GM19351 (cell line): Measurements from ENCODE around the gene C6orf132.

Experiments
- ATAC-seq: cut with Tn5 transposase; IDR thresholded peaks from one replicate; pipeline ENCODE4 v1.9.1; 2021; ENCODE audit warnings: mild to moderate bottlenecking, moderate library complexity; ENCODE audit not compliant: unreplicated experiment

C6orf132 gene

DNA sequence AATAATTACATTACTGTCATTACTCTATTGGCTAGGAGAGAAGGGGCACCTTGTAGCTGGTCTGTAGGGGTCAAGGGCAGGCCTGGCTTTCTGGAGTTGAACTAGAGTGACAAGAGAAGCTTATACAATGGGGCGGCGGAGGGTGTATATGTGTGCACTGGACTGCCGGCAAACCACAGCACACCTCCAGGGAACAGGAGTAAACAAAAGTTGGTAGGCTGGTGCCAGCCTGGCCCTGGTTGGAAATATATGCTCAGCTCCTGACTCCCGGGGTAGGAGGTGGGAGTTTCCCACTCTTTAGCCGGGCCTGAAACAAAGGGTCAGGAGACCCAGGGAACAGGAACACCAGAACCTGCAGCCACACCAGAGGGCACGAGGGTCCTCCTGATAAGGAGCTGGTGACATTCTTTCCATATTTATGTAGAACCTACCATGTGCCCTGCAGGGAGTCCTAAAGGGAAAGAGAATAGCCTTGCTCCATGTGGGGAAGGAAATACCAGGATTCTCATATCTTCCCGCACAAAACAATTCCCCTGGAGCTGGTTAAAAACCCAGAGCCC is 5.1 kb downstream of the C6orf132 start:
- ATAC-seq = no peak

- no peak for ATAC-seq
These were observed 5.8 kb downstream of the C6orf132 start for GRCh38 chr6:42136508-42137193.

GRCh38 chr6:42135722-42136121 is 6.7 kb downstream of the C6orf132 start:
- ATAC-seq = no peak

DNA sequence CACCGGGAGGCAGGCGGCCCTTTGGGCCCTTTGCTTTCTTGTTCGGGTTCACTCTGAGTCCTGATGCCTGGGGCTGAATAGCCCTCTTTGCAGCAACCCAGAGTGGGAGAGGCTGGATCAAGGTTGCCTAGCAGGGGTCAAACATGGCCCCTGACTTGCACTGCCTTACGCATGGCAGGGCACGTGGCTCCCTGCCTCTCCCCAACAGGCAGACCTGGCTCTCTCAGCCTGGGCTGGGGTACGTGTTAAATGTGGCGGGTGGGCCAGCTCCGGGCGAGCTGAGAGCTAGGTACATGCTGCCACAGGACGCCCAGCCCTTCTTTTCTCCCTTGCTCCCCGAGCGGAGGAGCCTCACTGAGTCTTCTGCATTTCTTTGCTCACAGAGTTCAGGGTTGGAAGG is 7.3 kb downstream of the C6orf132 start:
- no peak for ATAC-seq

DNA sequence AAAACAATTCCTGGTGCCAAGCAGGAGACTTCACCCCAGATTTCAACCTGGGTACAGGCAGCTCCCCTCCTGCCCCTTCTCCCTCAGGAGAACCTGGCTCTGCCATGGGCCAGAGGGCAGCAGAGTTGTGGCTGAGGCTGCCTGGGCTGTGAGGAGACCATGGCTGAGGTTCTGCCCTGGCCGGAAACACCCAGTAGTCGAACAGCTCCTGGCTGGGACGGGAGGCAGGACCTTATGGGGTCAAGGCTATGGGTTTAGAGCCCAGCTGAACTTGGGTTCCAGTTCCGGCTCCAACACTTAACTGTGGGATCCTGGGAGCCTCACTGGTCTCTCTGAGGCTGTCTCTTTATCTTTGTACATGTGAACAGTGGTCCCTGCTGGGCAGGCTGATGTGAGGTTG is 8.5 kb downstream of the C6orf132 start:
- ATAC-seq = no peak

DNA sequence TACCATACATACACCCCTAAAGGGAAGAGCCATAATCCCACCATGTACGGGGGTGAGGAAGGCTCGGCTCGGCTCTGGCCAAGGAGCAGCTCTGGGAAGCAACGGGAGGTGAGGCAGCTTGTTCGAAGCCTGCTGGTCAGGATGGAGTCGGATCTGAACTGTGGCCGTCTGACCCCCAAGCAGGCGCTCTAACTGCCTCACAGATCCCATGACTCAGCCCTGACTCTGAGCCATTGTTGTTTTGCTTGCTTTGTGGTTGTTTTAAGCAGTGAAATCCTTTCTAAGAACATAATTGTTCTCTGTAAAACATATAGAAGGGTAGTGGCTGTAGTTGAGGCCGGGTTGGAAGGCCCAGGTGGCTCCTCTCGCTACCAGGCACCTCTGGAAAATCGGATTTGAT is 10.9 kb downstream of the C6orf132 start:
- ATAC-seq = no peak

GRCh38 chr6:42129360-42129676 is 13.1 kb downstream of the C6orf132 start:
- ATAC-seq = no peak

GRCh38 chr6:42128460-42129359 is 13.7 kb downstream of the C6orf132 start:
- ATAC-seq = no peak

- no peak for ATAC-seq
These were observed 16.8 kb downstream of the C6orf132 start for GRCh38 chr6:42125663-42126062.

- ATAC-seq = no peak
These were observed 17.2 kb downstream of the C6orf132 start for GRCh38 chr6:42125231-42125630.

GRCh38 chr6:42124223-42124836 is 18.1 kb downstream of the C6orf132 start:
- no peak for ATAC-seq

GRCh38 chr6:42123379-42124103 is 18.9 kb downstream of the C6orf132 start:
- ATAC-seq = no peak

DNA sequence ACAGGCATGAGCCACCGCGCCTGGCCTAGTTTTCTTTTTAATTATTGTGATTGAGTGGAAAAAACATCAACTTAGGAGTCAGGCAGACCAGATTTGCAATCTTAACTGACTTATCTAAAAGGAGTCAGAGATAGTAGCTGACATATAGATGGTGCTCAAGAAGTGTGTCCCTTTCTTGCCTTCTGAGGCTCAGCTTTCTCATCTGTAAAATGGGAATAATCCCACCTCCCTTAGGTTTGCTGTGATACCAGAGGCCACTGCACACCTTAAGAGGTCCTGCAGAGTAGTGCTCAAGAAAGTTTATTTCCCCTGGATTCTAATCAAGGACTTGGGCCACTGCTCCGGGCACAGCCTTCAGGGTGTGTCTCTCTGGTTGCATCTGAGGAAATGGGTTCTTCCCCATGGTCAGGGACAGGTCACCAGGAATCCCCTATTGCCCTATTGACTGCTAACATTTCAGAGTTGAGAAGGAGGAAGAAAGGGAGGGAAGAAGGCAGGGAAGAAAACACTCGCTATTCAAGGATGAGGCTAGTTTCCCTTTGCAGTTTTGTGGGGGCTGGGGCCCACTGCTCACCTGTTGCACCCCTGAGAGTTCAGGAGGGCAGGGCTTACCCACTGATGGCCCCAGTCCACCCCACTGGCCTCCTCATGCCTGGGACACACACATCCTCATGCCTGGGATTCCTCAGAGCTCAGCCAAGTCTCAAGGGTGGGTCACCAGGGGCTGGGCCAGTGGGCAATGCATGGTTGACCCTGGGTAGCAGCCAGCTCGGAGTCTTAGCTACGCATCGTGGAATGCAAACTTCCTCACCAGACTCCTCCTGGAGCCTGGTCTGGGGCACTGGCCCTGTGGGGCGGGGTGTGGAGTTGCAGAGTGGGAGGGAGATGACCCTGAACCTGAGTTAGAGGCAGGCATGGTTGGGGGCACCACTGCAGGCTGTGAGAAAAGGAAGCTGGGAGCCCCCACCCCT is 21.2 kb downstream of the C6orf132 start:
- ATAC-seq = no peak

GRCh38 chr6:42118162-42119001 is 24.0 kb downstream of the C6orf132 start:
- ATAC-seq = no peak

DNA sequence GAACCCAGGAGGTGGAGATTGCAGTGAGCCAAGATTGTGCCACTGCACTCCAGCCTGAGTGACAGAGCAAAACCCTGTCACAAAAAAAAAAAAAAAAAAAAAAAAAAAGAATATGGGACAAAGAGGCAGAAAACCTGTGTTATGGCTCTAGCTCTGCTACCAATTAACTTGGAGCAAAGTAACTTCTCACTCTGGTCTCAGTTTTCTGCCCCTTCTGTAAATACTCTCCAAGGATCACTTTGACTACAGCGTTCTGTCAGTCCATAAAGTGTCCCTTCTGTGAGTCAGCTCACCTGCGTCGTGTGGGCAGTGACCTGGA is 24.6 kb downstream of the C6orf132 start:
- ATAC-seq = no peak

DNA sequence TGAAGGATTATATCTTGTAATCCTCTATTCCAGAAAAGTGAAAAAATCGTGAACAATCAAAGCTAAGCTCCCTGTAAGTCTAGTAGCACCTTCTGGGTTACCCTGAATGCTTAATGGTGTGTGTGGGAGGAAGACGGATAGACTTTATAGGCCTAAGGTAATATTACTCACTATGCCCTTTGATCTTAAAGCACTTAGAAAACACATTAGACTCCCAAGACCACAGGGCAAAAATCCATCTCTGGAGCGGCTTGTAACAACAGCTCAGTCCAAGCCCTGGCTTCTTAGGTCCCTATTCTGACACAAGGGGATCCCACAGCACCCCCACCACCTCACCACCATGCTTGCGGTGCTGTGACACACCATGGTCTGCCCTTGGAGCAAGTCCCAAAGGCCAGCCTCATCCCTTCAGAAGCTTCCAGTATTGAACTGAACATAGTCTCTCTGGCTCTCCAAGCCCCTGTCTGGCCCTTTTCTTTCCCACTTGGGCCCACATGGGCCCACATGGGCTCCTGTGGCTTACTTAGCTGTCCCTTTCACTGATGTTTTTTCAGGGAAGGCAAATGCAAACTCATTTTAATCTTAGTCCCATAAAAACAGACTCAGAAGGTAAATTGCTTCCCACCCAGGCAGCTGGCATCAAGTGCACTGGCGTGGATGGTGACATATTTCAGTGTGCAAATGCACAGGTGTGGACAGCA is 28.3 kb downstream of the C6orf132 start:
- ATAC-seq = no peak

DNA sequence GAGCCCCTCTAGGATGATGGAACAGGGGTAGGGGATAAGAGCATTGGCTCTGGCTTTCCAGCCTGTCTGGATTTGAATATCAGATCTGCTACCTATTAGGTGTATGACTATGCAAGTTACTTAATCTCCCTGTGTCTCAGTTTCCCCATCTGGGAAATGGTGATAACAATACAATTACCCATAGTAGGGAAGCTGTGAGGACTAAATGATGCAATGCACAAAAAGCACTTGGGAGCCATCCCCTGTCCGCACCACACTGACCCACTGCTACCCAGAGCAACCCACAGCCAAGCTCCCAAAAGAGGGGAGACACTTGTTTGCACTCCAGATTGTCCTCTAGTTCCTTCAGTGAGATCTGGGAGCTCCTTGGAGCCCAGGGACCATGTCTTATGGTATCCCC is 30.1 kb downstream of the C6orf132 start:
- ATAC-seq = no peak

DNA sequence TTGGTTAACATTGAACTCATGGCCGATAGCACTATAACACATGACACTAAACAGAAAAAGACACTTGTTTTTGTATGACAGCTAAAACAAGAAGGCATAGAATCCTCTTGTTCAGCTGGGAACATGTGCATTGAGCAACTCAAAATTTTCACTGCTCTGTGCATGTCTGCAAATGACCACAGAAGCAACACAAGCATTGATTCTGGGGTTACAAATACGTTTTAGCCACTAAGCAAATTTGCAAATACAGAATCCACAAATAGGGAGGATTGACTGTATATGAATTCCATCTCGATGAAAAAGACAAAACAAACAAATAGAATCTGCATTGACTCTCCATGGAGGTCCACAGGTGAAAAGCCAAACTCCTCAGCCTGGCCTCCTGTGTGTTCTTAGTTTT is 31.7 kb downstream of the C6orf132 start:
- no peak for ATAC-seq

GRCh38 chr6:42108071-42108470 is 34.3 kb downstream of the C6orf132 start:
- no peak for ATAC-seq
